Type B pancreatic cell (in vitro differentiated cells): ENCODE measurements around the gene HIVEP2. TPM values are rescaled to one million over a fixed set of nuclear protein-coding genes. Genes with fewer than 3 reads are reported as not detected.
A peak's percentile ranks its signal among the peaks of the same experiment; 100 is the strongest.

Source experiments
- DNase-seq: peaks from one replicate; pipeline ENCODE4 v3.0.0; 2021; ENCODE audit warnings: mixed read lengths; ENCODE audit not compliant: unreplicated experiment; ENCODE audit errors: extremely low spot score
- H3K27ac Mint-ChIP-seq: 2 replicates; pipeline ENCODE4 v1.8.0; 2021; ENCODE audit warnings: mild to moderate bottlenecking, mixed read lengths
- H3K27me3 Mint-ChIP-seq: 2 replicates; pipeline ENCODE4 v1.8.0; 2021; ENCODE audit warnings: mixed read lengths
- H3K36me3 Mint-ChIP-seq: 2 replicates; pipeline ENCODE4 v1.8.0; 2021; ENCODE audit warnings: mixed read lengths
- H3K4me1 Mint-ChIP-seq: one replicate; pipeline ENCODE4 v1.8.0; 2021; ENCODE audit warnings: mixed read lengths; ENCODE audit not compliant: unreplicated experiment
- H3K4me3 Mint-ChIP-seq: 2 replicates; pipeline ENCODE4 v1.8.0; 2021; ENCODE audit warnings: mild to moderate bottlenecking, mixed read lengths
- H3K9me3 Mint-ChIP-seq: 2 replicates; pipeline ENCODE4 v1.8.0; 2021; ENCODE audit warnings: mixed read lengths
- CTCF ChIP-seq: fragments of 200-600 bp; sonication (generic); conservative IDR thresholded peaks from 2 replicates; pipeline ENCODE4 v1.5.0; 2021; ENCODE audit warnings: antibody characterized with exemption, mild to moderate bottlenecking
- total RNA-seq: library from RNA; stranded (reverse); gene quantifications from 2 replicates; pipeline ENCODE4 v1.2.1, GENCODE V29; 2021; ENCODE audit warnings: low replicate concordance

Gene HIVEP2
- total RNA-seq, 1 donor from 2014 or later = 12.3 TPM

- Mint-ChIP-seq H3K4me1 (peaks cover 24% of the 10 kb centered on the region), H3K36me3 (no peaks in the 10 kb centered on the region), H3K4me3 (peak overlapping the region; percentile 99), H3K27me3 (peaks cover 27% of the 10 kb centered on the region), H3K9me3 (no peaks in the 10 kb centered on the region), H3K27ac (peak overlapping the region; percentile 98)
- TF ChIP-seq CTCF = no peak
- peak; percentile 79 for DNase-seq
Observed at GRCh38 chr6:142944124-142945048, 590 bp downstream of the HIVEP2 start.

- Mint-ChIP-seq H3K9me3 (no peaks in the 10 kb centered on the region), H3K36me3 (no peaks in the 10 kb centered on the region), H3K4me3 (peak overlapping the region; percentile 99), H3K4me1 (peaks cover 26% of the 10 kb centered on the region), H3K27me3 (peaks cover 22% of the 10 kb centered on the region), H3K27ac (peak overlapping the region; percentile 98)
- TF ChIP-seq CTCF = no peak
- DNase-seq = no peak
Observed at GRCh38 chr6:142943711-142944123, 1.3 kb downstream of the HIVEP2 start.

GRCh38 chr6:142942805-142943227 lies 2.2 kb downstream of the HIVEP2 start:
- no peak for DNase-seq
- Mint-ChIP-seq H3K27ac (peak overlapping the region; percentile 54), H3K36me3 (no peaks in the 10 kb centered on the region), H3K4me3 (peak overlapping the region; percentile 99), H3K4me1 (peaks cover 22% of the 10 kb centered on the region), H3K9me3 (no peaks in the 10 kb centered on the region), H3K27me3 (peaks cover 15% of the 10 kb centered on the region)
- TF ChIP-seq CTCF = peak; percentile 72

GRCh38 chr6:142942238-142942637 lies 2.7 kb downstream of the HIVEP2 start:
- Mint-ChIP-seq H3K27me3 (peaks cover 11% of the 10 kb centered on the region), H3K4me1 (peaks cover 19% of the 10 kb centered on the region), H3K4me3 (no peak overlapping the region), H3K9me3 (no peaks in the 10 kb centered on the region), H3K27ac (no peak overlapping the region), H3K36me3 (no peaks in the 10 kb centered on the region)
- TF ChIP-seq CTCF = no peak
- DNase-seq = no peak

- no peak for DNase-seq
- H3K4me1 Mint-ChIP-seq = peaks cover 19% of the 10 kb centered on the region
- H3K36me3 Mint-ChIP-seq = no peaks in the 10 kb centered on the region
- H3K4me3 Mint-ChIP-seq = no peak overlapping the region
- no peak overlapping the region for H3K27ac Mint-ChIP-seq
- no peak for TF ChIP-seq CTCF
- no peaks in the 10 kb centered on the region for H3K9me3 Mint-ChIP-seq
- H3K27me3 Mint-ChIP-seq = peaks cover 7% of the 10 kb centered on the region
Observed at GRCh38 chr6:142941018-142941417, 4.0 kb downstream of the HIVEP2 start.
